NK-92 treated with Interleukin-12 subunit alpha and Interleukin-12 subunit beta, amount 100 ng/mL, for 24 hours (cell line): Measurements from ENCODE around the gene ZNF507.
"Not testable (repeated sequence)": the region's sequence is repeated elsewhere in the genome, so short reads cannot be mapped to it uniquely, and the experiment has no call there.

Experiments used
- DNase-seq: peaks from one replicate; lab custom pipeline; 2025; lab: John Stamatoyannopoulos, UW

Gene ZNF507

DNA sequence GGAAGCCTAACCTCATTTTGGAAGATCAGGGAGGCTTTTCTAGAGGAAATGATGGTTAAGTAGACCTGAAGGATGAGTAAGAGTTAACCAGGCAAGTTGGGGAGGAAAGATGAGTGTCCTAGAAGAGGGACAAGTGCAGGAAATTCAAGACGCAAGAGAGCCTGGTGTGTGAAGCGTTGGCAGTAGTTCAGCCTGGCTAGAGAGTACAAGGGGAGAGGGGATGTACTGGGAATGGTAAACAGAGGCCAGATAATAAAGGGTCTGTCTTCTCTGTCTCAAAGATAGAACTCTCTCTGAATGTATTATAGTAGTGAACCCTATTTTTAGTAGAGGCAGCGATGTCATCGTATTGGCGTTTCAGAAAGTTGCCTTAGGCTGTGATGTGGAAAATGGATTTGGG is 69.8 kb downstream of the ZNF507 start:
- no peak for DNase-seq

GRCh38 chr19:32415669-32416068 is 70.3 kb downstream of the ZNF507 start:
- no peak for DNase-seq

- DNase-seq = no peak
Measured at GRCh38 chr19:32416749-32417456, 71.5 kb downstream of the ZNF507 start.

DNA sequence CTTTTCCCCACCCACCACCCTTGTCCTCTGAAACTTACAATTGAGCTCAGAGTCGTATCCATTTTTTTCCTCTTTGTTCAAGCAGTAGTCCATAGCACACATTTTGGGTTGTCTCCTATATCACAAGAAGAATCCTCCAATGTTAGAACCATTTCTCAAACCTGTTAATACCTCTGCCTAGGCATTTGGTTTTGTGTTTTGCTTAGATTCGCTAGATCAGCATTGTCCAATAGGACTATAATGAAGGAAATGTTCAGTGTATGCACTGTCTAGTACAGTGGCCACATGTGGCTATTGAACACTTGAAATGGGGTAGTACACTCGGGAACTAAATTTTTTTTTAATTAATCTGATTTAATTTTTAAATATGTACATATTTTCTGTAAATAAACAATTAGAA is 72.7 kb downstream of the ZNF507 start:
- DNase-seq = no peak

GRCh38 chr19:32421589-32422361 is 76.4 kb downstream of the ZNF507 start:
- DNase-seq = no peak

GRCh38 chr19:32422435-32422834 is 77.0 kb downstream of the ZNF507 start:
- DNase-seq = no peak

DNA sequence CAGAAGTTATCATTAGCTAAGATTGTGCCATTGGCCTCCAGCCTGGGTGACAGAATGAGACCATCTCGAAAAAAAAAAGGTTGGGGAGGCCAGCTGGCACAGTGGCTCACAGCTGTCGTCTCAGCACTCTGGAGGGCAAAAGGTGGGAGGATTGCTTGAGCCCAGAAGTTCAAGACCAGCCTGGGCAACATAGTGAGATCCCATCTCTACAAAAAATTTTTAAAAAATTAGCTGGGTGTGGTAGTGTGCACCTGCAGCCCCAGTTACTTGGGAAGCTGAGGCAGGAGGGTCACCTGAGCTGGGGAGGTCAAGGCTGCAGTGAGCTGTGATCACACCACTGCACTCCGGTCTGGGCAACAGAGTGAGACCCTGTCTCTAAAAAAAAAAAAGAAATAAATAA is 78.5 kb downstream of the ZNF507 start:
- DNase-seq = not testable (repeated sequence)

- no peak for DNase-seq
Measured at GRCh38 chr19:32427536-32427935, 82.1 kb downstream of the ZNF507 start.

- DNase-seq = no peak
Measured at GRCh38 chr19:32436692-32437091, 91.3 kb downstream of the ZNF507 start.

GRCh38 chr19:32437096-32437495 is 91.7 kb downstream of the ZNF507 start:
- DNase-seq = no peak
